ENCODE data around the gene CTU1. TPM values are rescaled to one million over a fixed set of nuclear protein-coding genes. Genes with fewer than 3 reads are reported as not detected.

The CTU1 gene
- total and polyA plus RNA-seq, 10 of the 15 experiments (the other 5 are each of a cell fraction or from before 2014, with no cell fraction given), result 0.02 to 10.5 (median 3.0) TPM; not detected in 1

GRCh38 chr19:51064534-51065220 lies 43.5 kb downstream of the CTU1 start, which contains the start of gene KLK13:
TSS of gene KLK13 (minus strand) at chr19:51065092. CDS start at chr19:51065067, 25 bp downstream.
- DNase-seq (ENCODE audit: low read depth, low spot score) (no peak), FAIRE-seq (no peak), ATAC-seq (no peak)
- no peaks in the 10 kb centered on the region for H3K36me3 ChIP-seq (ENCODE audit: control insufficient read depth in 2 of 2, insufficient read depth in 2 of 2, low read length in 1 of 2)
- H3K4me1 ChIP-seq (ENCODE audit: control insufficient read depth, insufficient read depth, low read length), result no peaks in the 10 kb centered on the region
- TF ChIP-seq NKRF (conservative IDR thresholded peaks at IDR 0.05) (no peak), E2F4 (IDR thresholded peaks at IDR 0.05; ENCODE audit: low read depth, low read length) (no peak), TCF3 (IDR thresholded peaks at IDR 0.05; ENCODE audit: borderline replicate concordance, insufficient read depth, low read depth, low read length) (no peak), EGR1 (IDR thresholded peaks at IDR 0.05; ENCODE audit: borderline replicate concordance in 1 of 2, low read depth in 2 of 2, low read length in 2 of 2) (peak in 1 of 2 experiments; percentile 13; a peak in 1 of 3 replicates)
- ChIA-PET SMC1A (ENCODE audit: uncharacterized antibody, unreplicated experiment) (no interaction called here), POLR2A (no interaction called here), RAD21 (ENCODE audit: unreplicated experiment) (no interaction called here), CTCF (no interaction called here)
- H3K27me3 ChIP-seq (replicated peaks in 1 of 2; ENCODE audit: control insufficient read depth in 2 of 2, insufficient read depth in 2 of 2, low read length in 1 of 2), result no peaks in the 10 kb centered on the region; a peak in 1 of 4 replicates
- intact Hi-C loops (cut with micrococcal nuclease; ENCODE audit: unreplicated experiment) (no loop called here), in situ Hi-C loops (cut with MboI) (no loop called here)
- no peak within 1 kb of the TSS for H3K4me3 ChIP-seq
- no peak within 1 kb of the TSS for H3K4me2 ChIP-seq (ENCODE audit: control insufficient read depth, insufficient read depth)
- H3K9me3 ChIP-seq (replicated peaks; ENCODE audit: control insufficient read depth, insufficient read depth, low read length), result no peaks in the 10 kb centered on the region
- H4K20me1 ChIP-seq (ENCODE audit: control insufficient read depth, insufficient read depth), result no peaks in the 10 kb centered on the region
- no peaks in the 10 kb centered on the region for H3K79me2 ChIP-seq (ENCODE audit: control insufficient read depth, insufficient read depth, low read length)
- H2AFZ ChIP-seq (ENCODE audit: control insufficient read depth, low read depth, low read length), result no peak within 1 kb of the TSS
- no peak within 1 kb of the TSS for H3K27ac ChIP-seq (ENCODE audit: control insufficient read depth, insufficient read depth)
- no TSS peak for BruUV-seq (replicated peaks)
- 43% methylated on average over 17 of the region's 38 CpGs for WGBS (ENCODE audit: insufficient coverage, insufficient replicate concordance, low lambda C conversion rate, missing lambda C conversion rate)
- H3K9ac ChIP-seq (ENCODE audit: control insufficient read depth, insufficient read depth, low read length), result no peak within 1 kb of the TSS

Measured in GM12878 (cell line).